ENCODE data around the gene TCF21.
A peak's percentile ranks its signal among the peaks of the same experiment; 100 is the strongest.
"Not testable (repeated sequence)": the region's sequence is repeated elsewhere in the genome, so short reads cannot be mapped to it uniquely, and the experiment has no call there.

Gene TCF21

DNA sequence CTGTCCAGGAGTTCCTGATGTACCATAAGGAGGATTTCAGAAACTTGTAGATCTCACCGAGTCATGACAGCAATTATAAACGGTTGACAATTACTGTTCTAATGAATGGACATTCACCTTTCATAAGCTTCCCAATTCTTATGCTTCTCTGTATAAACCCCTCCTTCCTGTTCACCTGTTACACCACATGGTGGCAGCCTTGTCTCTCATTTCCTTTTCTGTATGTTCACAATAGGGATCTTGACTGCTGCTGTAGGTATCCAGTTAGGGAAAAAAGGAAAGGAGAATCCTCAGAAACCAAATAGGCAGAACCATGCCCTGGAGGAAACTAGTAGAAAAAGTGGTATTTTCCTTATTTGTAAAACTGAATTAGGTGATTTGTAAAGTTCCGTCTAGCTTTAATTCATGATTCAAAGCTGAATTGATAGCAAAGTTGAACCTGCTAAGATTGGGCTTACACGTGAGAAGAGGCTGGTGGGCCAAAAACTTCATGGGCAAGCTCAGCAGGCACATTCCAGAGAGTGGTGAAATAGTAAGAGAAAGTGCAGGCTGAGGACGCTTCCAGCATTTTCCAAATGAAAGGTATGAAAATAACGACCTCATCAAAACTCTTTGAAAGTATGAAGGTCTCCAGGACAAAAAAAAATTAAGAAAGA lies 35.2 kb downstream of the TCF21 start:
- peak; percentile 20 for DNase-seq (ENCODE audit: low read depth)

DNA sequence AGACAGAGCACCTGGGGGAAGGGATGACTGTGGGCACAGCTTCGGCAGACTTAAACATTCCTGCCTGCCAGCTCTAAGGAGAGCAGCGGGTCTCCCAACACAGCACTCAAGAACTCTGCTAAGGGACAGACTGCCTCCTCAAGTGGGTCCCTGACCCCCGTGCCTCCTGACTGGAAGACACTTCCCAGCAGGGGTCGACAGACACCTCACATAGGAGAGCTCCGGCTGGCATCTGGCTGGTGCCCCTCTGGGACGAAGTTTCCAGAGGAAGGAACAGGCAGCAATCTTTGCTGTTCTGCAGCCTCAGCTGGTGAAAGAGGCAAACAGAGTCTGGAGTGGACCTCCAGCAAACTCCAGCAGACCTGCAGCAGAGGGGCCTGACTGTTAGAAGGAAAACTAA lies 42.3 kb downstream of the TCF21 start:
- not testable (repeated sequence) for DNase-seq (ENCODE audit: low read depth)

DNA sequence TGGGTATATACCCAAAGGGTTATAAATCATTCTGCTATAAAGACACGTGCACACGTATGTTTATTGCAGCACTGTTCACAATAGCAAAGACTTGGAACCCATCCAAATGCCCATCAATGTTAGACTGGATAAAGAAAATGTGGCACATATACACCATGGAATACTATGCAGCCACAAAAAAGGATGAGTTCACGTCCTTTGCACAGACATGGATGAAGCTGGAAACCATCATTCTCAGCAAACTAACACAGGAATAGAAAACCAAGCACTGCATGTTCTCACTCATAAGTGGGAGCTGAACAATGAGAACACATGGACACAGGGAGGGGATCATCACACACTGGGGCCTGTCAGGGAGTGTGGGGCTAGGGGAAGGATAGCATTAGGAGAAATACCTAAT lies 47.4 kb downstream of the TCF21 start:
- DNase-seq (ENCODE audit: low read depth): not testable (repeated sequence)

DNA sequence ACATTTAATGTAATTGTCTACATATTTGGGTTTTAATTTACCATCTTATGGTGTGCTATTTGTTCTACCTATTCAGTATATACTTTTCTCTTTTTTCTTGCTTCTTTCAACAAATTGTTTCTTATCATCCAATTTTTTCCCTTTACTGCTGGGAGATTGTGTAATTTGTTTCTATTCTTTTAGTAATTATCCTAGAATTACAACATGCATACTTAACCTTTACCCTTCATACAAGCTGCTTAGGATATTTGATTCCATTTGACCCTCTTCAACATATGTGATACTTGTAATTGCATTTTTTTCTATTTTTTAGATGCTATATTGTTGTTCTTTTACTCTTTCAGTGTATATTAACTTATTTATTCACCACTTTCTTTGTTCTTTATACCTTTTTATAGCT lies 49.0 kb downstream of the TCF21 start:
- no peak for DNase-seq (ENCODE audit: low read depth)

DNA sequence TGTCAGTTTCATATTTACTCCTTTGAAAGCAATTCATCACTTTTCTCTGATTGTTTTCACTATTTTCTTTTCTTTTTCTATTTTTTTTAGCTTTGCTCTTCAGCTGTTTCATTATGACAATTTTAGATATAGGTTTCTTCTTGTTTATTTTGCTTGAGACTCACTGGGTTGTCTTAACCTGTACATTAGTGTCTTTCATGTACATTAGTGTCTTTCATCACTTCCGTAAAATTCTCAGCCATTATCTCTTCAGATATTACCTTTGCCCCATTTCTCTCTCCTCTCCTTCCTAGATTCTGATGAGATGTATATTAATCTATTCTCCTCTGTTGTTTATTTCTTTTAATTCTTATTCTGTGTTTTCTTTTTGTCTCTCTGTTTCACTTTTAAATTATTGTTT lies 49.6 kb downstream of the TCF21 start:
- no peak for DNase-seq (ENCODE audit: low read depth)

DNA sequence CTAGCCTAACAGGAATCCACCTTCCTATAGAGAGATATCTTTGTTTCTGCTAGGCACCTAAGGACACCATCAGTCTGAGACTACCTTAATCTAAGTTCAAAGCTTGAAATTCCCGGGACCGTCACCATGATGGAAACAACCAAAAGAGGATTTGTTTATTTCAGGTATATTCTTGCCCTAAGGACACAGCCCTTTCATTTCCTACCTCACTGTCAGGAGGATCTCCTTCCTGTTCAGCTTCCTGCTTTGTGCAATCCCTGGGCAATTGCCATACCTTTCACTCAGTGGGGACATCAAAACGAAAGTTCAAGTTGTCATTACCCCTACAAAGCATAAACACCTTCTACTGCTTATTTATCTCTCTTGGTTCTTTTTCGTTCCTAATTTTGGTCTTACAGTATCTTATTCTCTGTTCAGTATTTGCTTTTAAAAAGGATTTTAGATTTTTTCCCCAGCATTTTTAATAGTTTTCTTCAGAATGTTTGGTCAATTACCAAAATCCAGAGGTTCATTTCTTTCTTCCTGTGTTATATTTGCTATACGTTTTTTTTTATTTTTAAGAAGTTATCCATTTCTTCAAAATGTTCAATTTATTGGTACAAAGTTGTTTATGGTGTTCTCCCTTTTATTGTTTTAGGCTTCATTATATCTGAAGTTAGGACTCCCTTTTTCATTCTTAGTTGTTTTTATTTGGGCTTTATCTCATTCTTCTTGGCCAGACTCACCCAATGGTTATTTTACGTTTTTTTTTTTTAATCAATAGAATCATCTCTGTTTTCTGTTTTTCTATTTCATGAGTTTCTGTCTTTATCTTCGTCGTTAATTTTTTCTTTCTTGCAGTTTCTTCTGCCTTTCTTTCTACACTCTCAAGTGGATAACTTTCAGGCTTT lies 51.1 kb downstream of the TCF21 start:
- no peak for DNase-seq (ENCODE audit: low read depth)
